Subcutaneous abdominal adipose tissue (tissue), 5 donors: ENCODE data around the gene SEMA3B.
"Not testable (repeated sequence)": the region's sequence is repeated elsewhere in the genome, so short reads cannot be mapped to it uniquely, and the experiment has no call there.

ENCODE experiments used
- H3K27ac ChIP-seq: one replicate; pipeline ENCODE4 v1.7.0; 2013; ENCODE audit warnings: low read depth, mild to moderate bottlenecking, inconsistent platforms, low read length, moderate library complexity
- H3K27me3 ChIP-seq, 5 donors: one replicate each; pipeline ENCODE4 v1.7.0; 2013; ENCODE audit warnings: low read length in 5 of 5, inconsistent platforms in 1 of 5; ENCODE audit not compliant: control insufficient read depth in 5 of 5, insufficient read depth in 4 of 5
- H3K36me3 ChIP-seq, 5 donors: one replicate each; pipeline ENCODE4 v1.7.0; 2013; ENCODE audit warnings: low read length in 5 of 5; ENCODE audit not compliant: control insufficient read depth in 5 of 5, insufficient read depth in 5 of 5
- H3K4me1 ChIP-seq, 5 donors: one replicate each; pipeline ENCODE4 v1.7.0; 2013; ENCODE audit warnings: low read length in 5 of 5, mild to moderate bottlenecking in 3 of 5, moderate library complexity in 1 of 5; ENCODE audit not compliant: control insufficient read depth in 5 of 5, insufficient read depth in 5 of 5
- H3K4me3 ChIP-seq, 5 donors: one replicate each; pipeline ENCODE4 v1.7.0; 2013; ENCODE audit warnings: low read length in 5 of 5, low read depth in 1 of 5
- H3K9ac ChIP-seq, 5 donors: one replicate each; pipeline ENCODE4 v1.7.0; 2013; ENCODE audit warnings: low read length in 5 of 5, mild to moderate bottlenecking in 4 of 5, moderate library complexity in 3 of 5
- H3K9me3 ChIP-seq, 5 donors: one replicate each; pipeline ENCODE4 v1.7.0; 2013; ENCODE audit warnings: low read length in 5 of 5; ENCODE audit not compliant: control insufficient read depth in 5 of 5
- donor health status: healthy.
- donor health status: healthy.
- donor health status: healthy.
- donor health status: healthy.
- donor health status: healthy.

SEMA3B gene

DNA sequence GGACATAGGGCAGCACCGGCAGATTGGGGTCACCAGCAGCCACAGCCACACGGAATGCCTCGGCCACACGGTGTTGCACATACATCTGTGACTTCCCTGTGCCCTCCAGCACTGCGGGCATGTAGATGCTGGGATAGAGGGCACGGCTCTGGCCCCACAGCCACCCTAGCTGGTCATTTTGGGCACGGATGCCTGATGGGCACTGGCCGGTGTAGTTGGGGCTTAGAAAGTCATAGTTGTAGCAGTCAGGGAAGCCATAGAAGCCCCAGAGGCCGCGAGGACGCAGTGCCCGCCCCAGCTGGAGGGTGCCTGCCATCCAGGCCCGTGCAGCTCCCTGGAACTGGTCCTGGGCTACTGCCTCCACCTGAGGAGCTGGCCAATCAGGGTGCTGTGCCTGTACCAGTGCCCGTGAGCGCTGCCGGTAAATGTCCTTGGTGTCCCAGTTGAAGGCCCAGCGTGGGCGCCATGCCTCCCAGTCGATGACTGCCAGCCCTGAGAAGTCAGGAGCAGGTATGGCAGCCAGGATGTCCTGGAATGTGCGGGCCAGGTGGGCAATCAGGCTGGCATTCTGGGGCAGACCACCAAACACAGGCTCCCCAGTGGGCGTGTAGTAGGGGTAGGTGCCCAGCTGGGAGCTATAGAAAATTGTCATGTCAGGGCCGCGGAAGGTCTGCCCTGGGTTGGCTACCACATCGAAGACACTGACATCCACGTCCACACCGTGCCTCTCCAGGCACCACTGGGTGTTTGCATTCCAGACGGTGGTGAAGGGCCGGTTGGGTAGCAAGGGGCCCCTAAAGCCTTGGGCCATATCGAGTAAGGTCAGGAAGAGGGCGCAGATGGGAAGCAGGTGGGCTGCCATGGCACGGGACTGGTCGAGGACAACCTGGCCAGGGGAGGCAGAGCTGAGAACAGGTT lies 33.4 kb downstream of the SEMA3B start:
- Histone ChIP-seq H3K27me3 (no peaks in the 10 kb centered on the region), H3K4me1 (peaks cover 14 to 52% (median 41%) of the 10 kb centered on the region in 5 donors), H3K27ac (peak overlapping the region; percentile 57), H3K9me3 (no peaks in the 10 kb centered on the region), H3K36me3 (peaks cover 0 to 2% (median 0%) of the 10 kb centered on the region in 5 donors), H3K4me3 (peak overlapping the region in 3 of 5 donors; percentile 38 to 49 (median 42)), H3K9ac (peak overlapping the region in 2 of 5 donors; percentile 60 to 66)

DNA sequence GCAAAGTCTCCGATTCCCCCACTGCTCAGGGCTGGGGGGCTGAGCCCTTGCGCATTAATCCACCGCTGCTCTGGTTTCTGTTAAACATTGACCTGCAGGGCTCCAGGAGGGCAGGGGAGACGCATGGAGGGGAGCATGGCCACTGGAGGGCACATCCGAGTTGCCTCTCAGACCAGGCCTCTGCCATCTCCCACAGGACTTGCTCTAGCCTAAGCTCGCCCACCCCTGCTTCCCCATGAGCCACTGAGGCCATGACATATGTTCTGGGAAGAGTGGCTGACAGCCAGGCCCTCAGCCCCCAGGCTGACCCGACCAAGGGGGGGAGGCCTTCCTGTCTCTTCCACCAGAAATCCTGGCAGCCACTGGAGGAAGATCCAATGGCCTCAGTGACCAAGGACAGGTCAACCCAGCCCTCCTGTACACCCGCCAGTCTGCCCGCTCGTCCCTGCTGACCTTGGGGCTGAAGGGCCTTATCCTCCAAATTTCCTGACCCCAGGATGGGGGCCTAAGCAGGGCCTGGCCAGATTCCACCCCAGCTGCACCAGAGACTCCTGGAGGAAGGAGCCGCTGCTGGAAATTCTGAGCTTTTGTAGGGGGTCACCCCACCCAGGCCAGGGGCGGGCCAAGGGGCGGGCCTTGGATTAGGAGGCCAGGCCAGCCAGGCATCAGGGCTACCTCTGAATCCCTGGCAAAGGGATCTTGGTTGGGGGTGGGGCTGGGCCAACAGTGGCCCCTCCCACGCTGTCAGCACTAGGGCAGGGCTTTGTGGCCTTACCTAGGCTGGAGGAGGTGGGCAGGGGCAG lies 34.3 kb downstream of the SEMA3B start, which contains the start of gene HYAL1:
HYAL1 (minus strand) TSS at position 562 of the 803 bp plus-strand sequence. CDS start 618 bp downstream, outside the sequence.
- H3K9ac ChIP-seq: peak within 1 kb of the TSS in 2 of 5 donors; percentile 60 to 66
- no peaks in the 10 kb centered on the region for H3K36me3 ChIP-seq
- no peaks in the 10 kb centered on the region for H3K9me3 ChIP-seq
- H3K27me3 ChIP-seq: no peaks in the 10 kb centered on the region
- H3K4me1 ChIP-seq: peaks cover 14 to 46% (median 37%) of the 10 kb centered on the region in 5 donors
- peak within 1 kb of the TSS in 4 of 5 donors; percentile 38 to 51 (median 46) for H3K4me3 ChIP-seq
- peak within 1 kb of the TSS; percentile 57 for H3K27ac ChIP-seq

DNA sequence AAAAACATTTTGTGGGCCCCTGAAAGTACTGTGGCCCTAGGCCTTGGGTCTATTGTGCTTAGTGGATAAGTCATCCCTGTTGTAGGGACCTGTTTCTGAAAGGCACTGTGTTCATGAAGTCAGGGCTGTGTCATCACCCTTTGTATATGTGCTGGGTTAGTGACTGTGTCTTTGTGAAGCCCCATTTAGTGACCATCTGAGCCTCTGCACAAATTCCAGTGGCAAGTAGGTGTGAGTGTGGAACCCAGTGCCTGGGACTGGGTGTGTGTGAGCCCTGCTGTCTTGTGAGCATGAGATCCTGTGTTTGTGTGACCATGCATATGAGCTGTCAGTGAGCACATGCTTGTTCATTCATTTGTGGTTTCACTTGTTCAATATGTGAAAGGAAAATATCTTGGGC lies 35.7 kb downstream of the SEMA3B start:
- H3K4me1 ChIP-seq: peaks cover 13 to 37% (median 27%) of the 10 kb centered on the region in 5 donors
- H3K9me3 ChIP-seq: no peaks in the 10 kb centered on the region
- no peaks in the 10 kb centered on the region for H3K36me3 ChIP-seq
- H3K9ac ChIP-seq: no peak overlapping the region
- no peak overlapping the region for H3K4me3 ChIP-seq
- H3K27me3 ChIP-seq: no peaks in the 10 kb centered on the region
- no peak overlapping the region for H3K27ac ChIP-seq

DNA sequence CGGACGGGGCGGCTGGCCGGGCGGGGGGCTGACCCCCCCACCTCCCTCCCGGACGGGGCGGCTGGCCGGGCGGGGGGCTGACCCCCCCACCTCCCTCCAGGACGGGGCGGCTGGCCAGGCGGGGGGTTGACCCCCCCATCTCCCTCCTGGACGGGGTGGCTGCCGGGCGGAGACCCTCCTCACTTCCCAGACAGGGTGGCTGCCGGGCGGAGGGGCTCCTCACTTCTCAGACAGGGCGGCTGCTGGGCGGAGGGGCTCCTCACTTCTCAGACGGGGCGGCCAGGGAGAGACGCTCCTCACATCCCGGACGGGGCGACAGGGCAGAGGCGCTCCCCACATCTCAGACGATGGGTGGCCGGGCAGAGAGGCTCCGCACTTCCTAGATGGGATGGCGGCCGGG lies 43.1 kb downstream of the SEMA3B start:
- H3K9ac ChIP-seq, H3K9me3 ChIP-seq, H3K27ac ChIP-seq, H3K4me3 ChIP-seq, H3K27me3 ChIP-seq: not testable (repeated sequence)
- Histone ChIP-seq H3K36me3 (peaks cover 0 to 27% (median 20%) of the 10 kb centered on the region in 5 donors), H3K4me1 (peaks cover 3 to 23% (median 17%) of the 10 kb centered on the region in 5 donors)

DNA sequence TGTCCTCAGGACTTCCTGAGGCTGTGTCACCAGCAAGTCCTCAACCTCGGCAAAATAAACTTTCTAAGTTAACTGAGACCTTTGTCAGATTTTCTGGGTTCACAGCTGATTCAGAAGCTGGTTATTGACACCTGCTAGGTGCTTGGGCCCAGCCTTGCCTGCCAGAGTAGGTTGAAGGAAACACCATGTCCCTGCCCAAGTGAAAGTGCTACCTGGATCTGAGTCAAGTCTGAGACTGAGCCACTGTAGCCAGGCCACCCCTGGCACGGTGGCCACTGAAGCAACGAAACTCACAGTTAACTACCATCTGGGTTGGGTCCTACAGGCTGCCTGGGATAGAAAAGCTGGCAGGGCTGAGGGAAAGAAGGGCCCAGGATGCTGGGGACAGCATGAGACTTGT lies 45.4 kb downstream of the SEMA3B start:
- Histone ChIP-seq H3K36me3 (peaks cover 0 to 46% (median 42%) of the 10 kb centered on the region in 5 donors), H3K27ac (peak overlapping the region; percentile 25), H3K4me1 (peaks cover 16 to 46% (median 37%) of the 10 kb centered on the region in 5 donors), H3K9ac (peak overlapping the region in 1 of 5 donors; percentile 5), H3K27me3 (no peaks in the 10 kb centered on the region), H3K9me3 (no peaks in the 10 kb centered on the region), H3K4me3 (no peak overlapping the region)

DNA sequence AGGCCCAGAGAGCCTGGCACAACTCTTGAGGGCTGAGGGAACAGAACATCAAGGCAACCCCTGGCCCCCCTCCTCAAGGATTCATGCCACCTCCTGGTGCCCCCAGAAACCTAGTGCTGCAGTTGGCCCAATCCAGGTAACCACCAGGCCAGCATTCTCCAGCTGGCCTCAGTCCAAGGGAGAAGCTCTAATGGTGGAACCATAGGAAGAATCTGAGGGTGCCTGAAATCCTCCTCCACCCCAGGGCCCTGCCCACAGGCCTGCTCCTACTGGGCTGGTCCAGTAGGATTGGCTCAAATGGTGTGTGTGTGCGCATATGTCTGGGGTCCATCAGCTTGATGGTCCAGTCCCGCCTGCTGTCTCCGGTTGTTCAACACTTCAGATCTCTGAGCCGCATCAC lies 45.9 kb downstream of the SEMA3B start:
- H3K27ac ChIP-seq: peak overlapping the region; percentile 25
- H3K27me3 ChIP-seq: no peaks in the 10 kb centered on the region
- peaks cover 20 to 51% (median 42%) of the 10 kb centered on the region in 5 donors for H3K4me1 ChIP-seq
- H3K4me3 ChIP-seq: no peak overlapping the region
- H3K9ac ChIP-seq: no peak overlapping the region
- H3K9me3 ChIP-seq: no peaks in the 10 kb centered on the region
- H3K36me3 ChIP-seq: peaks cover 0 to 51% (median 47%) of the 10 kb centered on the region in 5 donors

DNA sequence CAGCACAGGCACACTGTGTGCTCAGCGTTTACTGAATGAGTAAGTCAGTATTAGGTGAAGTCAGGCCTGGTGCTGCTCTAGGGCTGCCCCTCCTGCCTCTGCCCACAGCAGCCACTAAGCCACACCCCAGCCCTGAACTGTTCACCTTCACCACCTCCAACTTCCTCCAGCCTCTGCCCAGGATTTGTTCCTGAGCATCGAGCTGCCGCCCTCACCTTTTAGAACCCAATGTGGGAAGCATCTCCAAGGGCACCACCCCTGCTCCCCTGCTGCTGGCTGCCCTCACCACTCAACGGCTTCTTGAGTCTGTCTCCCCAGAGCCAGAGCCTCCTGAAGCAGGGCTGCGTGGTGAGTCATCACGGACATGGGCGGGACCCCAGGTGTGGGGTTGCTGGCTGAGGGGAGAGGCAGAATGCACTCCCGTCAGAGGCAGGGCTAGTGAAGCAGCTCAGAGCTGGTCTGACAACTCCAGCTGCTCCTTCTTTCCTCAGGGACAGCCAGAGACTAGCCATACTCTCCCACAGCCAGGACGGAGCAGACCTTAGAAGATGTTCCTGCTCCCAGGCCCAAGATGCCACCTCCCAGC lies 47.8 kb downstream of the SEMA3B start:
- no peak overlapping the region for H3K4me3 ChIP-seq
- peaks cover 26 to 63% (median 52%) of the 10 kb centered on the region in 5 donors for H3K4me1 ChIP-seq
- no peaks in the 10 kb centered on the region for H3K27me3 ChIP-seq
- peaks cover 0 to 54% (median 49%) of the 10 kb centered on the region in 5 donors for H3K36me3 ChIP-seq
- peak overlapping the region; percentile 23 for H3K27ac ChIP-seq
- no peaks in the 10 kb centered on the region for H3K9me3 ChIP-seq
- H3K9ac ChIP-seq: peak overlapping the region in 1 of 5 donors; percentile 53

DNA sequence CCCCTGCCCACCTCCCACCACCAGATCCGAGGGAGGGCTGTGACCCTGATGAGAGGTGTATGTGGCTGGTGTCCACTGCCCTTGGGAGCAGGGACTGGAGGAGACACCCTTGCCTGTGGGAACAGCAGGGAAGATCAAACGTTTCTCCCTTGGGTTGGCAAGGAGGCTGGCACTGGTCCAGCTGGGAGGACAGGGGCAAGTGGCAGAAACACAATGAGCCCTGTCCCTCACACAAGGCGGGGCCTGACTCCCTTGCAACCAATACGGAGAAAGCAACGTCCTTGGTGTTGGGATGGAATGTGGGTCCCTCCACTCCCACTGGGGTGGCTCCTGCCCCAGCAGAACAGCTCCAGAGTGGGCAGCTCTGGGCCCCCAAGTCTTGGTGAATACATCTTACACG lies 48.4 kb downstream of the SEMA3B start:
- Histone ChIP-seq H3K4me1 (peaks cover 26 to 68% (median 57%) of the 10 kb centered on the region in 5 donors), H3K9ac (peak overlapping the region in 1 of 5 donors; percentile 53), H3K4me3 (no peak overlapping the region), H3K36me3 (peaks cover 0 to 54% (median 49%) of the 10 kb centered on the region in 5 donors), H3K27ac (peak overlapping the region; percentile 23), H3K27me3 (no peaks in the 10 kb centered on the region), H3K9me3 (no peaks in the 10 kb centered on the region)

DNA sequence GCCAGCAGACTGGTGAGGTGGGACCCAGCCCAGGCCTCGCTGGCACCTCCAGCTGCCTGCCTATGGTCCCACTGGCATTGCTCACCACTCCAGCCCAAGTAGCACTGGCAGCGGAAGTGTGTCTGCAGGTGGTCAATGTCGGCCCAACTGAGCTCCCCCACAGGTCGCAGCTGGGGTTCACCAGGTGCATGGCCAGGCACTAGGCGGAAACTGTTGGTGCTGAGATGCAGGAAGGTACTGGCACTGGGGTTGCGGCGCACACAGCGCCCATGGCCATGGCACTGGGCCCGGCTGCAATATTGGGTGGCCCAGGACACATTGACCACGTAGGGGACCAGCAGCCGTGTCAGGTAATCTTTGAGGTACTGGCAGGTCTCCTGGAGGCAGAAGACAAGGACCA lies 49.2 kb downstream of the SEMA3B start:
- Histone ChIP-seq H3K9ac (peak overlapping the region in 2 of 5 donors; percentile 28 to 33), H3K36me3 (peaks cover 0 to 54% (median 49%) of the 10 kb centered on the region in 5 donors), H3K27ac (no peak overlapping the region), H3K4me1 (peaks cover 26 to 77% (median 66%) of the 10 kb centered on the region in 5 donors), H3K27me3 (no peaks in the 10 kb centered on the region), H3K4me3 (peak overlapping the region in 2 of 5 donors; percentile 79 to 81), H3K9me3 (no peaks in the 10 kb centered on the region)
